A673 (cell line): ENCODE measurements around the gene TLR1.

Experiments used
- CTCF ChIP-seq: fragments of 300-800, 200-600 bp; sonication (generic); conservative IDR thresholded peaks from 2 replicates; pipeline ENCODE4 v1.5.1; 2017; ENCODE audit warnings: low read depth, mild to moderate bottlenecking, antibody characterized with exemption, low read length, moderate library complexity, mixed read lengths
- EZH2 ChIP-seq: fragments of 200-600 bp; sonication (generic); IDR thresholded peaks from 2 replicates; pipeline ENCODE4 v1.6.1; 2017; ENCODE audit warnings: borderline replicate concordance, low read depth, mild to moderate bottlenecking, mixed read lengths, antibody characterized with exemption, low read length; ENCODE audit not compliant: poor library complexity, severe bottlenecking

GRCh38 chr4:38815885-38816782, 11.5 kb upstream of the TLR1 start:
- TF ChIP-seq CTCF (no peak), EZH2 (no peak)
